ENCODE measurements around the gene UBE4B. TPM values are rescaled to one million over a fixed set of nuclear protein-coding genes. Genes with fewer than 3 reads are reported as not detected.

The UBE4B gene
- total RNA-seq, 1 experiment from 2014 or later, result 80.8 TPM

DNA sequence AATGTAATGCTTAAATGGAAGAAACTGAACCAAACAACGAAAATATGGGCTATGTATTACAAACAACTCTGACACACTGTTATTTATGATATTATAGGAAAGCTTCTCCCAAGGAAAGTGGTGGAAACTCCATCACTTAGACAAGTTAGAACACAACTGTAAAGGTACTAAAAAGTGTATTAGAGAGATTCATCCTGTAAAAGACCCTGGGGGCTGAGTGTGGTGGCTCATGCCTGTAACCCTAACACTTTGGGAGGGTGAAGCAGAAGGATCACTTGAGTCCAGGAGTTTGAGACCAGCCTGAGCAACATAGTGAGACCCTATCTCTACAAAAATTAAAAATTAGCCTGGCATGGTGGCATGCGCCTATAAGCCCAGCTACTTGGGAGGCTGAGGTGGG is 7.4 kb upstream of the UBE4B start:
- CTCF ChIA-PET, result interaction anchor here (0.6 kb wide), 1 partner anchor 337 kb away, joined by 3 read pairs; no protein-coding TSS in a partner anchor
- no peaks in the 10 kb centered on the region for H3K4me1 Mint-ChIP-seq

More for the DNA sequence above, 7.4 kb upstream of the UBE4B start:
- Mint-ChIP-seq H3K9me3 (no peaks in the 10 kb centered on the region; the same call in 1 of the 2 replicates), H3K27ac (no peak overlapping the region), H3K27me3 (ENCODE audit: low read depth) (no peaks in the 10 kb centered on the region), H3K4me3 (no peak overlapping the region), H3K36me3 (no peaks in the 10 kb centered on the region)
- DNase-seq (ENCODE audit: low spot score) (no peak), ATAC-seq (no peak)
- TF ChIP-seq, protein P1, sequence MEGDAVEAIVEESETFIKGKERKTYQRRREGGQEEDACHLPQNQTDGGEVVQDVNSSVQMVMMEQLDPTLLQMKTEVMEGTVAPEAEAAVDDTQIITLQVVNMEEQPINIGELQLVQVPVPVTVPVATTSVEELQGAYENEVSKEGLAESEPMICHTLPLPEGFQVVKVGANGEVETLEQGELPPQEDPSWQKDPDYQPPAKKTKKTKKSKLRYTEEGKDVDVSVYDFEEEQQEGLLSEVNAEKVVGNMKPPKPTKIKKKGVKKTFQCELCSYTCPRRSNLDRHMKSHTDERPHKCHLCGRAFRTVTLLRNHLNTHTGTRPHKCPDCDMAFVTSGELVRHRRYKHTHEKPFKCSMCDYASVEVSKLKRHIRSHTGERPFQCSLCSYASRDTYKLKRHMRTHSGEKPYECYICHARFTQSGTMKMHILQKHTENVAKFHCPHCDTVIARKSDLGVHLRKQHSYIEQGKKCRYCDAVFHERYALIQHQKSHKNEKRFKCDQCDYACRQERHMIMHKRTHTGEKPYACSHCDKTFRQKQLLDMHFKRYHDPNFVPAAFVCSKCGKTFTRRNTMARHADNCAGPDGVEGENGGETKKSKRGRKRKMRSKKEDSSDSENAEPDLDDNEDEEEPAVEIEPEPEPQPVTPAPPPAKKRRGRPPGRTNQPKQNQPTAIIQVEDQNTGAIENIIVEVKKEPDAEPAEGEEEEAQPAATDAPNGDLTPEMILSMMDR (IDR thresholded peaks at IDR 0.05), result no peak
- TF ChIP-seq NR1H2 (CRISPR knock-in tag; IDR thresholded peaks at IDR 0.05) (no peak), ZNF219 (CRISPR knock-in tag; IDR thresholded peaks at IDR 0.05; ENCODE audit: borderline replicate concordance) (no peak), TEAD4 (CRISPR knock-in tag; IDR thresholded peaks at IDR 0.05) (no peak), NR2C2 (CRISPR knock-in tag; IDR thresholded peaks at IDR 0.05) (no peak), EMX1 (CRISPR knock-in tag; IDR thresholded peaks at IDR 0.05) (no peak), ZNF671 (CRISPR knock-in tag; IDR thresholded peaks at IDR 0.05) (no peak), CBFB (CRISPR knock-in tag; IDR thresholded peaks at IDR 0.05; ENCODE audit: low read depth) (no peak), FOXP1 (CRISPR knock-in tag; IDR thresholded peaks at IDR 0.05; ENCODE audit: borderline replicate concordance) (no peak), SOX15 (CRISPR knock-in tag; IDR thresholded peaks at IDR 0.05) (no peak), JUN (CRISPR knock-in tag; IDR thresholded peaks at IDR 0.05) (no peak), ZNF317 (CRISPR knock-in tag; IDR thresholded peaks at IDR 0.05; ENCODE audit: borderline replicate concordance, low read depth) (no peak)
- TF ChIP-seq, protein P2, sequence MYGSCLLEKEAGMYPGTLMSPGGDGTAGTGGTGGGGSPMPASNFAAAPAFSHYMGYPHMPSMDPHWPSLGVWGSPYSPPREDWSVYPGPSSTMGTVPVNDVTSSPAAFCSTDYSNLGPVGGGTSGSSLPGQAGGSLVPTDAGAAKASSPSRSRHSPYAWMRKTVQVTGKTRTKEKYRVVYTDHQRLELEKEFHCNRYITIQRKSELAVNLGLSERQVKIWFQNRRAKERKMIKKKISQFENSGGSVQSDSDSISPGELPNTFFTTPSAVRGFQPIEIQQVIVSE (CRISPR knock-in tag; IDR thresholded peaks at IDR 0.05; ENCODE audit: borderline replicate concordance), result no peak
- TF ChIP-seq, protein P3, sequence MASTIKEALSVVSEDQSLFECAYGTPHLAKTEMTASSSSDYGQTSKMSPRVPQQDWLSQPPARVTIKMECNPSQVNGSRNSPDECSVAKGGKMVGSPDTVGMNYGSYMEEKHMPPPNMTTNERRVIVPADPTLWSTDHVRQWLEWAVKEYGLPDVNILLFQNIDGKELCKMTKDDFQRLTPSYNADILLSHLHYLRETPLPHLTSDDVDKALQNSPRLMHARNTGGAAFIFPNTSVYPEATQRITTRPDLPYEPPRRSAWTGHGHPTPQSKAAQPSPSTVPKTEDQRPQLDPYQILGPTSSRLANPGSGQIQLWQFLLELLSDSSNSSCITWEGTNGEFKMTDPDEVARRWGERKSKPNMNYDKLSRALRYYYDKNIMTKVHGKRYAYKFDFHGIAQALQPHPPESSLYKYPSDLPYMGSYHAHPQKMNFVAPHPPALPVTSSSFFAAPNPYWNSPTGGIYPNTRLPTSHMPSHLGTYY (CRISPR knock-in tag; IDR thresholded peaks at IDR 0.05), result no peak
- TF ChIP-seq, protein P4, sequence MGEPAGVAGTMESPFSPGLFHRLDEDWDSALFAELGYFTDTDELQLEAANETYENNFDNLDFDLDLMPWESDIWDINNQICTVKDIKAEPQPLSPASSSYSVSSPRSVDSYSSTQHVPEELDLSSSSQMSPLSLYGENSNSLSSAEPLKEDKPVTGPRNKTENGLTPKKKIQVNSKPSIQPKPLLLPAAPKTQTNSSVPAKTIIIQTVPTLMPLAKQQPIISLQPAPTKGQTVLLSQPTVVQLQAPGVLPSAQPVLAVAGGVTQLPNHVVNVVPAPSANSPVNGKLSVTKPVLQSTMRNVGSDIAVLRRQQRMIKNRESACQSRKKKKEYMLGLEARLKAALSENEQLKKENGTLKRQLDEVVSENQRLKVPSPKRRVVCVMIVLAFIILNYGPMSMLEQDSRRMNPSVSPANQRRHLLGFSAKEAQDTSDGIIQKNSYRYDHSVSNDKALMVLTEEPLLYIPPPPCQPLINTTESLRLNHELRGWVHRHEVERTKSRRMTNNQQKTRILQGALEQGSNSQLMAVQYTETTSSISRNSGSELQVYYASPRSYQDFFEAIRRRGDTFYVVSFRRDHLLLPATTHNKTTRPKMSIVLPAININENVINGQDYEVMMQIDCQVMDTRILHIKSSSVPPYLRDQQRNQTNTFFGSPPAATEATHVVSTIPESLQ (CRISPR knock-in tag; IDR thresholded peaks at IDR 0.05), result no peak
- TF ChIP-seq, protein P5, sequence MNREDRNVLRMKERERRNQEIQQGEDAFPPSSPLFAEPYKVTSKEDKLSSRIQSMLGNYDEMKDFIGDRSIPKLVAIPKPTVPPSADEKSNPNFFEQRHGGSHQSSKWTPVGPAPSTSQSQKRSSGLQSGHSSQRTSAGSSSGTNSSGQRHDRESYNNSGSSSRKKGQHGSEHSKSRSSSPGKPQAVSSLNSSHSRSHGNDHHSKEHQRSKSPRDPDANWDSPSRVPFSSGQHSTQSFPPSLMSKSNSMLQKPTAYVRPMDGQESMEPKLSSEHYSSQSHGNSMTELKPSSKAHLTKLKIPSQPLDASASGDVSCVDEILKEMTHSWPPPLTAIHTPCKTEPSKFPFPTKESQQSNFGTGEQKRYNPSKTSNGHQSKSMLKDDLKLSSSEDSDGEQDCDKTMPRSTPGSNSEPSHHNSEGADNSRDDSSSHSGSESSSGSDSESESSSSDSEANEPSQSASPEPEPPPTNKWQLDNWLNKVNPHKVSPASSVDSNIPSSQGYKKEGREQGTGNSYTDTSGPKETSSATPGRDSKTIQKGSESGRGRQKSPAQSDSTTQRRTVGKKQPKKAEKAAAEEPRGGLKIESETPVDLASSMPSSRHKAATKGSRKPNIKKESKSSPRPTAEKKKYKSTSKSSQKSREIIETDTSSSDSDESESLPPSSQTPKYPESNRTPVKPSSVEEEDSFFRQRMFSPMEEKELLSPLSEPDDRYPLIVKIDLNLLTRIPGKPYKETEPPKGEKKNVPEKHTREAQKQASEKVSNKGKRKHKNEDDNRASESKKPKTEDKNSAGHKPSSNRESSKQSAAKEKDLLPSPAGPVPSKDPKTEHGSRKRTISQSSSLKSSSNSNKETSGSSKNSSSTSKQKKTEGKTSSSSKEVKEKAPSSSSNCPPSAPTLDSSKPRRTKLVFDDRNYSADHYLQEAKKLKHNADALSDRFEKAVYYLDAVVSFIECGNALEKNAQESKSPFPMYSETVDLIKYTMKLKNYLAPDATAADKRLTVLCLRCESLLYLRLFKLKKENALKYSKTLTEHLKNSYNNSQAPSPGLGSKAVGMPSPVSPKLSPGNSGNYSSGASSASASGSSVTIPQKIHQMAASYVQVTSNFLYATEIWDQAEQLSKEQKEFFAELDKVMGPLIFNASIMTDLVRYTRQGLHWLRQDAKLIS (CRISPR knock-in tag; IDR thresholded peaks at IDR 0.05; ENCODE audit: borderline replicate concordance), result no peak
- TF ChIP-seq, protein P6, sequence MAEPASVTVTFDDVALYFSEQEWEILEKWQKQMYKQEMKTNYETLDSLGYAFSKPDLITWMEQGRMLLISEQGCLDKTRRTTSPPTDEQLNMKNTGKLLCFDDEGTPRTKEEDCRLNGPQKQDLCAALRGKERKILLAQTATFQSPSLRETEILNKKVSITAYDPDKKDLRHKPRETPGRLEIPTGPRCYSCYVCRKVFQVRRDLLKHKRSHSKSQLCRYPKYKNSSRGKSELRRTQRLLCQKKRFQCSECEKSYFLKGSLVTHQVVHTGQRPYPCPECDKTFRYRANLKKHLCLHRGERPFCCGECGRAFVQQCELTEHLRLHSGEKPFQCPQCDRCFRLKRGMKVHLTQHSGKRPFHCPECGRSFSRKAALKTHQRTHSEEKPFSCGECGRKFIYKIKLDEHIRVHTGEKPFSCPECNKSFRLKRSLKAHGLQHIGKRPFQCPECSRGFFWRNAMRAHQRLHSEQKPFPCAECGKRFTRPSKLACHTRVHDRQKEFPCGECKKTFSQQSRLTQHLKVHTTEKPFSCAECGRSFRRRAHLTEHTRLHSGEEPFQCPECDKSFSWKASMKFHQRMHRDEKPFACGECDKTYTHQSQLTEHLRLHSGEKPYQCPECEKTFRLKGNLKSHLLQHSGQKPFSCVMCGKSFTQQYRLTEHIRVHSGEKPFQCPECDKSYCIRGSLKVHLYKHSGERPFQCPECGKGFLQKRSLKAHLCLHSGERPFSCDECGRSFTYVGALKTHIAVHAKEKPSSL (CRISPR knock-in tag; conservative IDR thresholded peaks at IDR 0.05), result no peak
- TF ChIP-seq, protein P7, sequence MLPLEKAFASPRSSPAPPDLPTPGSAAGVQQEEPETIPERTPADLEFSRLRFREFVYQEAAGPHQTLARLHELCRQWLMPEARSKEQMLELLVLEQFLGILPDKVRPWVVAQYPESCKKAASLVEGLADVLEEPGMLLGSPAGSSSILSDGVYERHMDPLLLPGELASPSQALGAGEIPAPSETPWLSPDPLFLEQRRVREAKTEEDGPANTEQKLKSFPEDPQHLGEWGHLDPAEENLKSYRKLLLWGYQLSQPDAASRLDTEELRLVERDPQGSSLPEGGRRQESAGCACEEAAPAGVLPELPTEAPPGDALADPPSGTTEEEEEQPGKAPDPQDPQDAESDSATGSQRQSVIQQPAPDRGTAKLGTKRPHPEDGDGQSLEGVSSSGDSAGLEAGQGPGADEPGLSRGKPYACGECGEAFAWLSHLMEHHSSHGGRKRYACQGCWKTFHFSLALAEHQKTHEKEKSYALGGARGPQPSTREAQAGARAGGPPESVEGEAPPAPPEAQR (CRISPR knock-in tag; IDR thresholded peaks at IDR 0.05), result no peak
- TF ChIP-seq, protein P8, sequence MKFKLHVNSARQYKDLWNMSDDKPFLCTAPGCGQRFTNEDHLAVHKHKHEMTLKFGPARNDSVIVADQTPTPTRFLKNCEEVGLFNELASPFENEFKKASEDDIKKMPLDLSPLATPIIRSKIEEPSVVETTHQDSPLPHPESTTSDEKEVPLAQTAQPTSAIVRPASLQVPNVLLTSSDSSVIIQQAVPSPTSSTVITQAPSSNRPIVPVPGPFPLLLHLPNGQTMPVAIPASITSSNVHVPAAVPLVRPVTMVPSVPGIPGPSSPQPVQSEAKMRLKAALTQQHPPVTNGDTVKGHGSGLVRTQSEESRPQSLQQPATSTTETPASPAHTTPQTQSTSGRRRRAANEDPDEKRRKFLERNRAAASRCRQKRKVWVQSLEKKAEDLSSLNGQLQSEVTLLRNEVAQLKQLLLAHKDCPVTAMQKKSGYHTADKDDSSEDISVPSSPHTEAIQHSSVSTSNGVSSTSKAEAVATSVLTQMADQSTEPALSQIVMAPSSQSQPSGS (CRISPR knock-in tag; IDR thresholded peaks at IDR 0.05; ENCODE audit: borderline replicate concordance, low read depth), result no peak
- POLR2A ChIA-PET, result no interaction called here

Measured in WTC11 (cell line).